GM19193 (cell line): Measurements from ENCODE around the gene FOXF1.

ENCODE experiments used
- POLR2A ChIP-seq: IDR thresholded peaks from 4 replicates; pipeline ENCODE4 v1.6.1; 2011; ENCODE audit not compliant: insufficient read depth, insufficient read length; ENCODE audit errors: extremely low read depth

FOXF1 gene

GRCh38 chr16:86515777-86516622 lies 5.7 kb downstream of the FOXF1 start:
- no peak for TF ChIP-seq POLR2A

GRCh38 chr16:86516623-86517003 lies 6.3 kb downstream of the FOXF1 start:
- no peak for TF ChIP-seq POLR2A

GRCh38 chr16:86517033-86517432 lies 6.7 kb downstream of the FOXF1 start:
- no peak for TF ChIP-seq POLR2A

GRCh38 chr16:86517652-86518258 lies 7.4 kb downstream of the FOXF1 start:
- no peak for TF ChIP-seq POLR2A

- TF ChIP-seq POLR2A, result no peak
These were observed 8.8 kb downstream of the FOXF1 start for GRCh38 chr16:86519007-86519648.

GRCh38 chr16:86519649-86520316 lies 9.5 kb downstream of the FOXF1 start:
- TF ChIP-seq POLR2A, result no peak

- TF ChIP-seq POLR2A, result no peak
These were observed 10.2 kb downstream of the FOXF1 start for GRCh38 chr16:86520317-86521210.

- no peak for TF ChIP-seq POLR2A
These were observed 11.2 kb downstream of the FOXF1 start for GRCh38 chr16:86521236-86522197.

- TF ChIP-seq POLR2A, result no peak
These were observed 12.3 kb downstream of the FOXF1 start for GRCh38 chr16:86522634-86523033.

- TF ChIP-seq POLR2A, result no peak
These were observed 12.9 kb downstream of the FOXF1 start for GRCh38 chr16:86523166-86523740.

GRCh38 chr16:86524029-86524428 lies 13.7 kb downstream of the FOXF1 start:
- no peak for TF ChIP-seq POLR2A

GRCh38 chr16:86525696-86526095 lies 15.4 kb downstream of the FOXF1 start:
- TF ChIP-seq POLR2A, result no peak

GRCh38 chr16:86527366-86527765 lies 17.0 kb downstream of the FOXF1 start:
- TF ChIP-seq POLR2A, result no peak
